H9 (cell line): ENCODE data around the gene YDJC. TPM values are rescaled to one million over a fixed set of nuclear protein-coding genes. Genes with fewer than 3 reads are reported as not detected.

Source experiments
- DNase-seq: peaks from one replicate; pipeline ENCODE4 v3.0.0-alpha.2; 2017
- H2AFZ ChIP-seq: one replicate; pipeline ENCODE4 v1.6.1; 2013; ENCODE audit warnings: mild to moderate bottlenecking, low read length, control low read depth, moderate library complexity
- H2AK5ac ChIP-seq: 2 replicates; pipeline ENCODE4 v1.6.1; 2013; ENCODE audit warnings: low read length, control low read depth, mixed read lengths; ENCODE audit not compliant: insufficient read length
- H2BK120ac ChIP-seq: one replicate; pipeline ENCODE4 v1.6.1; 2013; ENCODE audit warnings: low read depth, mild to moderate bottlenecking, low read length, control low read depth, inconsistent platforms; ENCODE audit not compliant: poor library complexity, severe bottlenecking
- H2BK12ac ChIP-seq: 2 replicates; pipeline ENCODE4 v1.6.1; 2013; ENCODE audit warnings: low read length, control low read depth, mixed read lengths, low read depth; ENCODE audit not compliant: insufficient read length
- H2BK15ac ChIP-seq: 2 replicates; pipeline ENCODE4 v1.6.1; 2013; ENCODE audit warnings: low read depth, low read length, control low read depth
- H2BK20ac ChIP-seq: one replicate; pipeline ENCODE4 v1.6.1; 2013; ENCODE audit warnings: low read depth, mild to moderate bottlenecking, low read length, control low read depth, inconsistent platforms; ENCODE audit not compliant: poor library complexity, severe bottlenecking
- H2BK5ac ChIP-seq: 2 replicates; pipeline ENCODE4 v1.6.1; 2013; ENCODE audit warnings: low read length, control low read depth, mixed read lengths; ENCODE audit not compliant: insufficient read length
- H3K14ac ChIP-seq: 2 replicates; pipeline ENCODE4 v1.6.1; 2013; ENCODE audit warnings: low read length, control low read depth; ENCODE audit not compliant: insufficient read depth
- H3K18ac ChIP-seq: 2 replicates; pipeline ENCODE4 v1.6.1; 2013; ENCODE audit warnings: low read depth, mild to moderate bottlenecking, mixed read lengths, low read length, control low read depth; ENCODE audit not compliant: insufficient read length
- H3K23ac ChIP-seq: 2 replicates; pipeline ENCODE4 v1.6.1; 2013; ENCODE audit warnings: low read length, control low read depth, mixed read lengths, low read depth; ENCODE audit not compliant: insufficient read length
- H3K23me2 ChIP-seq: 2 replicates; pipeline ENCODE4 v1.6.1; 2013; ENCODE audit warnings: low read depth, mild to moderate bottlenecking, mixed read lengths, low read length, control low read depth; ENCODE audit not compliant: insufficient read length, poor library complexity, severe bottlenecking
- H3K27ac ChIP-seq: 2 replicates; pipeline ENCODE4 v1.5.1; 2013; ENCODE audit warnings: low read length, control low read depth, mixed read lengths, low read depth; ENCODE audit not compliant: insufficient read length
- H3K27me3 ChIP-seq: 2 replicates; pipeline ENCODE4 v1.6.1; 2013; ENCODE audit warnings: low read length, control low read depth, inconsistent platforms; ENCODE audit not compliant: insufficient read depth
- H3K4ac ChIP-seq: 2 replicates; pipeline ENCODE4 v1.6.1; 2013; ENCODE audit warnings: low read depth, mild to moderate bottlenecking, control low read depth, inconsistent platforms, low read length, moderate library complexity
- H3K4me1 ChIP-seq: 2 replicates; pipeline ENCODE4 v1.6.1; 2013; ENCODE audit warnings: low read length, control low read depth, inconsistent platforms; ENCODE audit not compliant: insufficient read depth
- H3K4me2 ChIP-seq: 2 replicates; pipeline ENCODE4 v1.6.1; 2013; ENCODE audit warnings: low read length, control low read depth, mixed read lengths; ENCODE audit not compliant: insufficient read length, insufficient read depth
- H3K56ac ChIP-seq: 2 replicates; pipeline ENCODE4 v1.6.1; 2013; ENCODE audit warnings: low read depth, mild to moderate bottlenecking, mixed read lengths, low read length, control low read depth; ENCODE audit not compliant: insufficient read length
- H3K79me1 ChIP-seq: 2 replicates; pipeline ENCODE4 v1.6.1; 2013; ENCODE audit warnings: low read depth, mild to moderate bottlenecking, moderate library complexity, low read length, control low read depth, inconsistent platforms; ENCODE audit not compliant: insufficient read depth, poor library complexity, severe bottlenecking
- H3K79me2 ChIP-seq: 2 replicates; pipeline ENCODE4 v1.6.1; 2013; ENCODE audit warnings: low read length, control low read depth, inconsistent platforms; ENCODE audit not compliant: insufficient read depth
- H3K9ac ChIP-seq: 2 replicates; pipeline ENCODE4 v1.6.1; 2013; ENCODE audit warnings: low read length, control low read depth, mixed read lengths; ENCODE audit not compliant: insufficient read length; ENCODE audit errors: extremely low read depth
- H3K9me3 ChIP-seq: one replicate; pipeline ENCODE4 v1.6.1; 2013; ENCODE audit warnings: low read depth, low read length, inconsistent platforms; ENCODE audit not compliant: control insufficient read depth
- H3T11ph ChIP-seq: one replicate; pipeline ENCODE4 v1.6.1; 2013; ENCODE audit warnings: mild to moderate bottlenecking, low read length, control low read depth, inconsistent platforms
- H4K20me1 ChIP-seq: one replicate; pipeline ENCODE4 v1.6.1; 2013; ENCODE audit not compliant: control insufficient read depth, insufficient read length, insufficient read depth
- H4K5ac ChIP-seq: 2 replicates; pipeline ENCODE4 v1.6.1; 2013; ENCODE audit warnings: low read depth, mild to moderate bottlenecking, mixed read lengths, low read length, control low read depth; ENCODE audit not compliant: insufficient read length
- H4K8ac ChIP-seq: replicated peaks from 2 replicates; pipeline ENCODE4 v1.6.1; 2013; ENCODE audit warnings: low read length, control low read depth, mixed read lengths, low read depth; ENCODE audit not compliant: insufficient read length
- H4K91ac ChIP-seq: 2 replicates; pipeline ENCODE4 v1.6.1; 2013; ENCODE audit warnings: low read depth, mild to moderate bottlenecking, moderate library complexity, mixed read lengths, low read length, control low read depth; ENCODE audit not compliant: insufficient read length
- H3K27ac Mint-ChIP-seq, 3 experiments: 2 replicates in 2 of 3; 3 replicates in 1 of 3; pipeline ENCODE4 v1.8.0; 2020 to 2021; ENCODE audit warnings: mixed read lengths in 3 of 3, mild to moderate bottlenecking in 1 of 3, moderate library complexity in 1 of 3
- H3K27me3 Mint-ChIP-seq: 2 replicates; pipeline ENCODE4 v1.8.0; 2021; ENCODE audit warnings: low read depth, mild to moderate bottlenecking, moderate library complexity, mixed read lengths
- H3K36me3 Mint-ChIP-seq, 3 experiments: 2 replicates in 2 of 3; 3 replicates in 1 of 3; pipeline ENCODE4 v1.8.0; 2020 to 2021; ENCODE audit warnings: low read depth in 3 of 3, mixed read lengths in 3 of 3; ENCODE audit not compliant: insufficient read depth in 1 of 3
- H3K4me1 Mint-ChIP-seq, 2 experiments: 2 replicates each; pipeline ENCODE4 v1.8.0; 2020; ENCODE audit warnings: mixed read lengths in 2 of 2
- H3K4me3 Mint-ChIP-seq, 2 experiments: 2 replicates in 1 of 2; 3 replicates in 1 of 2; pipeline ENCODE4 v1.8.0; 2020 to 2021; ENCODE audit warnings: mild to moderate bottlenecking in 2 of 2, mixed read lengths in 2 of 2, moderate library complexity in 1 of 2
- H3K9me3 Mint-ChIP-seq, 2 experiments: 2 replicates in 1 of 2; 3 replicates in 1 of 2; pipeline ENCODE4 v1.8.0; 2020; ENCODE audit warnings: mild to moderate bottlenecking in 2 of 2, mixed read lengths in 2 of 2, moderate library complexity in 1 of 2
- CTCF ChIP-seq: fragments of 200-600 bp; sonication (generic); conservative IDR thresholded peaks from 3 replicates; pipeline ENCODE4 v1.8.0; 2021; ENCODE audit warnings: antibody characterized with exemption, mild to moderate bottlenecking
- WGBS: extraction: QIAGEN DNeasy Blood & Tissue Kit; methylation state at CpG from one replicate; pipeline ENCODE4 v1.1.7; 2013; ENCODE audit warnings: missing lambda C conversion rate, low lambda C conversion rate, mixed read lengths; ENCODE audit not compliant: insufficient read length; ENCODE audit errors: extremely low coverage; 5-methylcytosine and 5-hydroxymethylcytosine counted together
- total RNA-seq: library from RNA; stranded (reverse); gene quantifications from 2 replicates; pipeline ENCODE4 v1.2.1, GENCODE V29; 2021

Gene YDJC
- total RNA-seq, 1 experiment from 2014 or later: 30.2 TPM

- Histone ChIP-seq H3K14ac (no peak overlapping the region), H2BK15ac (no peak overlapping the region), H3K4ac (no peak overlapping the region), H4K91ac (no peak overlapping the region), H4K8ac (no peak overlapping the region), H3K9me3 (no peaks in the 10 kb centered on the region), H3T11ph (no peak overlapping the region), H3K79me1 (peaks cover 2% of the 10 kb centered on the region), H3K23me2 (peaks cover 3% of the 10 kb centered on the region), H3K79me2 (no peaks in the 10 kb centered on the region), H4K5ac (no peak overlapping the region), H3K56ac (no peak overlapping the region), H3K18ac (no peak overlapping the region), H3K9ac (no peak overlapping the region), H3K27ac (no peak overlapping the region), H3K4me1 (no peaks in the 10 kb centered on the region; the same call in 1 of the 2 replicates), H3K23ac (no peak overlapping the region), H2BK12ac (no peak overlapping the region), H2BK20ac (no peak overlapping the region), H3K4me2 (no peak overlapping the region), H4K20me1 (no peaks in the 10 kb centered on the region), H2BK5ac (no peak overlapping the region), H2AFZ (no peak overlapping the region), H3K27me3 (no peaks in the 10 kb centered on the region), H2BK120ac (no peak overlapping the region), H2AK5ac (no peak overlapping the region)
- WGBS: no CpG with 5 or more reads among the region's 8 CpGs
- no peaks in the 10 kb centered on the region; the same call in 1 of the 2 replicates for H3K27me3 Mint-ChIP-seq
- peaks cover 5 to 44% (median 33%) of the 10 kb centered on the region in 3 experiments for H3K36me3 Mint-ChIP-seq
- H3K4me3 Mint-ChIP-seq: no peak overlapping the region
- TF ChIP-seq CTCF: peak; percentile 86
- peak; percentile 72 for DNase-seq
- H3K9me3 Mint-ChIP-seq: no peaks in the 10 kb centered on the region
- H3K4me1 Mint-ChIP-seq: peaks cover 14% of the 10 kb centered on the region in 2 experiments
- H3K27ac Mint-ChIP-seq: peak overlapping the region; percentile 34 to 90 (median 48); a peak in 4 of 7 replicates
Measured at GRCh38 chr22:21624120-21624879, 5.5 kb downstream of the YDJC start.
